Measurements from ENCODE around the gene AOC1. TPM values are rescaled to one million over a fixed set of nuclear protein-coding genes. Genes with fewer than 3 reads are reported as not detected.

AOC1 gene
- total RNA-seq, 6 experiments from 2014 or later, result 2.2 to 17.5 (median 9.4) TPM; not detected in 3

DNA sequence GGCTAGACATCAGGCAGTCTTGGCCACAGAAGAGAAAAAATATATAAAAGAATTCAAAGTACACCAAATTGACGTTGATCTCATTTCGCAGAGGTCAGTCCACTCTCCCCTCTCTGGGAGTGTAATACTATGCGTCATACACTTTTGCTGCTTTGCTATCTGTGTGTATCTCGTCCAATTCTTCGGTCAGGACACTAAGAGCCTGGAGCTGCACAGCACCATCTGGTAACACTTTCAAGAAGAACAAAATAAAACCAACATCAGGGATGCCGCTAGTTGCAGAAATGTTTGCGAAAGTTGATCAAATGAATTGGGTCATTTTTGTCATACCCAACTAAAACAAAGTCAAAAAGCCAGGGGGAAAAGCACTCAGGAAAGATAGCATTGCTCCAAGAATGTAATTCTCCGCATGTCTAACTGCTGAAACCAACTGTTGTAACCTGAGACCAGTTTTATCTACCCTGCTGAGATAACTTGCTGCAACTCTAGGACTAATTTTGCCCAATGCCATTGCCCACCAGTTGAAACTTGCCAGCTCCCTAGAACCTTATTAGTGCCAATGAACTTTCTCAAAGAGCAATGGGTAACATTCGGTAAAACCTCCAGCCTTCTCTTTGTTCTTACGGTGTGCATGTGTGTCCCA, 28.7 kb upstream of the AOC1 start:
- 80% methylated on average over 7 of the region's 10 CpGs for WGBS (ENCODE audit: insufficient coverage, low coverage, low lambda C conversion rate, missing lambda C conversion rate)

DNA sequence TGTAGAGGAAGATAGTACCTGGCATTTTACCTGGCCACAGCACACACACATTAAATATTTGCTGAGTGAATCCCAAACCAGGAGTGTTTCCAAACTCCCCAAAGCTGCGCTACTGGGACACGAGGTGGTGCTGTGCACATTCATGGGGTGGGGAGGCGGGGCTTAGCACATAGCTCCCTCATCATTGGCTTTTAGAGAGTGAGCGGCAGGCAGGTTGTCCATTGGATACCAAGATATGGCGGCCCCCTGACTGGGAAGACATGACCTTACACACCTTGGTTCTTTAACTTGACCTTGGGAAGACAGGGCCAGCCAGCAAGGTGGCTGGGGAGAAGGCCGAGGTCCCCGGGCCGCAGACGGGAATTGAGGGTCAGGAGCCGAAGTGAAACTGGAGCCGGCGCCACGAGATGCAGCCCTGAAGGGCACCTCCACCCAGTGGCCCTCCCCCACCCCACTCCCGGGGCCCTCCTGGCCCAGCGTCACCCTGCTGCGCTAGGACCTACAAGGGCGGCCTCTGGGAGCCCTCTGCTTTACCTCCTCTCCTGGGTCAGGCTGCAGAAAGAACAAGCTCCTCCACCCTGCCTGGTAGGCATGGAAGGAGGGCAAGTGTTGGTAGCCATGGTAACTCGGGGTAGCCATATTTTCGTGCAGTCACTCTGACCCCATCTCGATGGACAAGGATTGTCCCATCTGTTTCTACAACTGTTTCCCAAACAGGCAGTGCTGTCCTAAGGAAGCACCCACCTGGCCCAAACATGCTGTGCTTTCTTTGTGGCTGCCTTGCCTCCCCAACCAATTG, 27.7 kb upstream of the AOC1 start:
- DNase-seq, result peak; percentile 42 to 73 (median 73)
- no peak overlapping the region for H3K4me3 ChIP-seq

More for the DNA sequence above, 28.7 kb upstream of the AOC1 start:
- H3K27ac ChIP-seq, result no peak overlapping the region
- TF ChIP-seq, protein P1, sequence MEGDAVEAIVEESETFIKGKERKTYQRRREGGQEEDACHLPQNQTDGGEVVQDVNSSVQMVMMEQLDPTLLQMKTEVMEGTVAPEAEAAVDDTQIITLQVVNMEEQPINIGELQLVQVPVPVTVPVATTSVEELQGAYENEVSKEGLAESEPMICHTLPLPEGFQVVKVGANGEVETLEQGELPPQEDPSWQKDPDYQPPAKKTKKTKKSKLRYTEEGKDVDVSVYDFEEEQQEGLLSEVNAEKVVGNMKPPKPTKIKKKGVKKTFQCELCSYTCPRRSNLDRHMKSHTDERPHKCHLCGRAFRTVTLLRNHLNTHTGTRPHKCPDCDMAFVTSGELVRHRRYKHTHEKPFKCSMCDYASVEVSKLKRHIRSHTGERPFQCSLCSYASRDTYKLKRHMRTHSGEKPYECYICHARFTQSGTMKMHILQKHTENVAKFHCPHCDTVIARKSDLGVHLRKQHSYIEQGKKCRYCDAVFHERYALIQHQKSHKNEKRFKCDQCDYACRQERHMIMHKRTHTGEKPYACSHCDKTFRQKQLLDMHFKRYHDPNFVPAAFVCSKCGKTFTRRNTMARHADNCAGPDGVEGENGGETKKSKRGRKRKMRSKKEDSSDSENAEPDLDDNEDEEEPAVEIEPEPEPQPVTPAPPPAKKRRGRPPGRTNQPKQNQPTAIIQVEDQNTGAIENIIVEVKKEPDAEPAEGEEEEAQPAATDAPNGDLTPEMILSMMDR (IDR thresholded peaks at IDR 0.05), result no peak
- TF ChIP-seq POLR2A (IDR thresholded peaks at IDR 0.05), result no peak
- peaks cover 0 to 36% (median 13%) of the 10 kb centered on the region in 4 donors for H3K4me1 ChIP-seq
- ATAC-seq (no peak), DNase-seq (no peak)
- H3K4me3 ChIP-seq, result no peak overlapping the region
- H3K9me3 ChIP-seq, result no peaks in the 10 kb centered on the region
- no peaks in the 10 kb centered on the region for H3K27me3 ChIP-seq
- intact Hi-C loops (cut with DNase I), result no loop called here
- H3K36me3 ChIP-seq, result no peaks in the 10 kb centered on the region

DNA sequence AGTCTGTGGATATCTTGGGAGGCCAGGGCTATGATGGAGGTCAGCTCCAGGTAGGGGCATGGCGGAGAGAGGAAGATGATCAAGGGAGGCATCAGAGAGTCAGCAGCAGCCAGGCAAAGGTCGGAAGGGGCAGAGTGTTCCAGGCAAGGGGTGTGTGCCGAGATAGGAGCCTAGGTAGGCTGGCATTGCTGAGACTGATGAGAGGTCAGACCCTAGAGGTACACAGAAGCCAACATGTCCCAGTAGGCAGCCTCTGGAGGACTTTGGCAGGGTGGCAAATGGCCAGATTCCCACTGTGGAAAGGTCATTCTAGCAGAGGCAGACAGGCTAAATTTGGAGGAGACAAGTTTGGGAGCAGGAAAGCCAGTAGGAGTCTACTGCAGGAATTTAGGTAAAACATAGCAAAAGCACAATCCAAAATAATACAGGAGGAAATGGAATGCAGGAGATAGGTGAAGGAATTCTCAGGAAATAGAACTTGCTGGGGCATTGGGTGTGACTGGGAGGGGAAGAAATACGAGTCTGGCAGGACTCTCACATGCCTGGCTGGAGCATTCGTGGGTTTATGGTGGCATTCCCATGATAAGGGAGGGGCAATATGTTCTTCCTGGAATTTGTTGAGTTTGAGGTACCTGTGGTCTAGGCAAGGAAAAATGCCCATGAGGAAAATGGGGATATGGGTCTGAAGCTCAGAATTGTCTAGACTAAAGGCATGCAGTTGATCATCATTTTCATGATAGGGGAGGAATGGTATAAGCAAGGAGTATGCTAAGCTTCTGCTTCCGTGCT, 26.1 kb upstream of the AOC1 start:
- peak overlapping the region in 2 of 3 donors; percentile 18 to 31 for H3K4me3 ChIP-seq
- peak; percentile 81 to 97 (median 91) for DNase-seq
- H3K27me3 ChIP-seq, result no peaks in the 10 kb centered on the region
- peak; percentile 85 to 96 (median 90) for ATAC-seq
- no peaks in the 10 kb centered on the region for H3K9me3 ChIP-seq
- H3K4me1 ChIP-seq, result peaks cover 0 to 42% (median 13%) of the 10 kb centered on the region in 4 donors
- 29% methylated on average over 6 of the region's 6 CpGs for WGBS (ENCODE audit: insufficient coverage, low coverage, low lambda C conversion rate, missing lambda C conversion rate)
- H3K36me3 ChIP-seq, result no peaks in the 10 kb centered on the region
- intact Hi-C loops (cut with DNase I), result no loop called here
- peak overlapping the region in 2 of 3 donors; percentile 51 to 65 for H3K27ac ChIP-seq
- TF ChIP-seq, protein P1 (IDR thresholded peaks at IDR 0.05), result peak in 1 of 4 donors; percentile 16
- no peak for TF ChIP-seq POLR2A (IDR thresholded peaks at IDR 0.05)

More for the DNA sequence above, 27.7 kb upstream of the AOC1 start:
- Histone ChIP-seq H3K4me1 (peaks cover 0 to 36% (median 13%) of the 10 kb centered on the region in 4 donors), H3K9me3 (no peaks in the 10 kb centered on the region), H3K27ac (peak overlapping the region in 2 of 3 donors; percentile 51 to 60), H3K27me3 (no peaks in the 10 kb centered on the region), H3K36me3 (no peaks in the 10 kb centered on the region)
- intact Hi-C loops (cut with DNase I), result no loop called here
- peak; percentile 68 to 83 (median 80) for ATAC-seq
- no peak for TF ChIP-seq POLR2A (IDR thresholded peaks at IDR 0.05)
- TF ChIP-seq, protein P1 (IDR thresholded peaks at IDR 0.05), result peak in 3 of 4 donors; percentile 20 to 42 (median 30)
- no CpG with 5 or more reads among the region's 20 CpGs for WGBS (ENCODE audit: insufficient coverage, low coverage, low lambda C conversion rate, missing lambda C conversion rate)

DNA sequence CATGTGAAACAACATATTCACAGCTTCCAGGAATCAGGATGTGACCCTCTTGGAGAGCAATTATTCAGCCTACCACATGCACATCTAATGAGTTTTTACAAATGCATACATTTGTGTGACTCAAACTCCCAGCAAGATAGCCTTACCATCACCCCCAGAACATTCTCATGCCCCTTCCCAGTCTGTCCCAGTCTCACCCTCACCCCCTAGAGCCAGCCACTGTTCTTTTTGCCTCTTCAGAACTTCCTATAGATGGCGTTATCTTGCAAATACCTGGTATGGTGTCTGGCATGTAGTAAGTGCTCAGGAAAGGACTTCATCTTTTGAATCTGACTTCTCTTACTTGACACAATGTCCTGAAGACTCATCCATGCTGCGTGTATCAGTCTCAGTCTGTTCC, 23.9 kb upstream of the AOC1 start:
- no peak overlapping the region for H3K27ac ChIP-seq
- intact Hi-C loops (cut with DNase I), result no loop called here
- H3K36me3 ChIP-seq, result no peaks in the 10 kb centered on the region
- H3K4me1 ChIP-seq, result peaks cover 0 to 45% (median 11%) of the 10 kb centered on the region in 4 donors
- ATAC-seq, result no peak
- no peak overlapping the region for H3K4me3 ChIP-seq
- no peaks in the 10 kb centered on the region for H3K9me3 ChIP-seq
- DNase-seq, result no peak
- TF ChIP-seq, protein P1 (IDR thresholded peaks at IDR 0.05), result no peak
- no peak for TF ChIP-seq POLR2A (IDR thresholded peaks at IDR 0.05)
- 97% methylated on average over 2 of the region's 2 CpGs for WGBS (ENCODE audit: insufficient coverage, low coverage, low lambda C conversion rate, missing lambda C conversion rate)
- no peaks in the 10 kb centered on the region for H3K27me3 ChIP-seq

Data from right lobe of liver (tissue), 6 donors.